ENCODE results near the gene IRS2. TPM values are rescaled to one million over a fixed set of nuclear protein-coding genes. Genes with fewer than 3 reads are reported as not detected.

IRS2 gene
- total RNA-seq, 1 donor from 2014 or later = 24.7 TPM

- no peak for DNase-seq (ENCODE audit: low spot score)
- intact Hi-C loops (cut with DNase I) = no loop called here
- ATAC-seq = no peak
These were observed 18.2 kb downstream of the IRS2 start for GRCh38 chr13:109768176-109768575.

GRCh38 chr13:109767023-109767422 lies 19.4 kb downstream of the IRS2 start:
- intact Hi-C loops (cut with DNase I) = no loop called here
- DNase-seq (ENCODE audit: low spot score) (no peak), ATAC-seq (no peak)

DNA sequence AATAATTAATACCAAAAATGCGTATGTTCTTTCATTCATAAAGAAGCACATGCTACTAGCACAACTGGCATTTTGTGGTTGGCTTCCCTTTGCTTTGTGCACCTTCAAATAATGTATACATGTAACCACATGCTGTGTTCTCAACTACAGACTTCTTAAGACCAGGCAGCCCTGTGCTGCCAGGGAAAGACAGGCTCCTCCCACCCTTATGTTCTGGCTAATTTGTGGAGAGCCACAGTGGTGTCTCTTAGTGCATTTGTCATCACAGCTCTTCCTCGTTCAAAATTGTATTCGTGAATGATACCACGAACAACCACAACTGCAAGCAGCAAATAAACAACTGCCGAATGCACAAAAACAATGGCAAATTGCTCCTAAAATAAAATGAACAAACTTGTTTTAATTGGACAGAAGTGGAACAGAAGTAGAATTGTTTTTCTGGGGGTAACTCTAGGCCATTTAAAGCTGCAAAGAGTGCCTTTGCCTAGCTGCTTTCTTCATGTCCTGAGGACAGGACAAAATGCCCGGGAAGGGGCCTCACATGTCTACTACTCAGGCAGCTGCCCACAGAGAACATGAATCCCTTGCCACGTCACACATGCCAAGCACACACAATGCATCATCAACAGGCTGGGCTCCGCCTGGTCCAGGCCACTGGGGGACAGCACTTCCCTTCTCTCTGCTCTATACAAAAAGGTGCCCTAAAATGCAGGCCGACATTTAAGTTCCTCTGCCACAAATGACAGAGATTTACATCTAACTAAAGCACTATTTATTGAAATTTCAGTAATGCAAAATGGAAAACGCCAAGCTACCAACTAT lies 21.7 kb downstream of the IRS2 start:
- ATAC-seq = peak; percentile 79
- intact Hi-C loops (cut with DNase I) = no loop called here
- no peak for DNase-seq (ENCODE audit: low spot score)

- ATAC-seq (no peak), DNase-seq (ENCODE audit: low spot score) (no peak)
- intact Hi-C loops (cut with DNase I) = no loop called here
These were observed 22.3 kb downstream of the IRS2 start for GRCh38 chr13:109764045-109764444.

- intact Hi-C loops (cut with DNase I) = no loop called here
- no peak for ATAC-seq
- DNase-seq (ENCODE audit: low spot score) = no peak
These were observed 23.6 kb downstream of the IRS2 start for GRCh38 chr13:109762791-109763190.

GRCh38 chr13:109761695-109762094 lies 24.7 kb downstream of the IRS2 start:
- DNase-seq (ENCODE audit: low spot score) (no peak), ATAC-seq (no peak)
- intact Hi-C loops (cut with DNase I) = no loop called here

DNA sequence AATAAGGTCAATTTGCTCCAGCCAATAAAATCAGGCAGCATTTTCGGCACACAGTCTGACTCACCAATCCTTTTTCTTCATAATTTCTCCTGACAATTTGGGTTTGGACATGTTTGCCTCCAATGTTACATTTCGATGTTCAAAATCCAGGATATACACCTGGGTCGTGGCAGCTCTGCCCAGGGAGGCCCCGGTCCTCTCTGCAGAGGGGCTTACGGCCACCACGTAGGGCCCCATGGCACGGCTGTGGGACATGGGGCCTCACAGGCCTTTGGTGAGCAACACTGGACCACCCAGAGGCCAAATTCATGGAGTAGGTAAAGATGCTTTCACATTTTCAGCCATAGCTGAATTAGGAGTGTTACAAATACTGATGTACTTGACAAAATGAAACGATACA lies 25.4 kb downstream of the IRS2 start:
- no peak for ATAC-seq
- no peak for DNase-seq (ENCODE audit: low spot score)
- intact Hi-C loops (cut with DNase I) = no loop called here

GRCh38 chr13:109760402-109760801 lies 26.0 kb downstream of the IRS2 start:
- intact Hi-C loops (cut with DNase I) = no loop called here
- ATAC-seq (no peak), DNase-seq (ENCODE audit: low spot score) (no peak)

DNA sequence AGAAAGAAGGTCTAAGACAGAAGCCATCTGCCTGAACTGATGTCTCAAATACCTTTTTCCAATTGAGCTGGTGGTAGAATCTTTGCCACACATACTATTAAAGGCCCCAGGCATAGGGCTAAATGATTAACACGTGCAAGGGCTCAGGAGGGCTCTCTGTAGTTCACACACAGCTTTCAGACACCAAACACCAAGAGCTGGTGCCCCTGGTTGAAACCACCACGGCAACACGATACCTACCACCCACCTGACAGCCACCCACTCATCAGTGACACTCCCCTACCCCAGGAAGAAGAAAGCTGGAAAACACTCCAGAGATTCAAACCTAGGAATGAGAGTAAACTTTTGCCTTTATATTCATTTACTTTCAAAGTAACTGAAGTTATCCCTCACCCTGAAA lies 26.8 kb downstream of the IRS2 start:
- DNase-seq (ENCODE audit: low spot score) (no peak), ATAC-seq (no peak)
- intact Hi-C loops (cut with DNase I) = loop anchor here (5.0 kb wide), 1 partner anchor 1358 kb away; the partner anchor contains the start of gene ARHGEF7

GRCh38 chr13:109758937-109759480 lies 27.4 kb downstream of the IRS2 start:
- DNase-seq (ENCODE audit: low spot score) (no peak), ATAC-seq (no peak)
- intact Hi-C loops (cut with DNase I) = loop anchor here (5.0 kb wide), 1 partner anchor 1358 kb away; the partner anchor contains the start of gene ARHGEF7

DNA sequence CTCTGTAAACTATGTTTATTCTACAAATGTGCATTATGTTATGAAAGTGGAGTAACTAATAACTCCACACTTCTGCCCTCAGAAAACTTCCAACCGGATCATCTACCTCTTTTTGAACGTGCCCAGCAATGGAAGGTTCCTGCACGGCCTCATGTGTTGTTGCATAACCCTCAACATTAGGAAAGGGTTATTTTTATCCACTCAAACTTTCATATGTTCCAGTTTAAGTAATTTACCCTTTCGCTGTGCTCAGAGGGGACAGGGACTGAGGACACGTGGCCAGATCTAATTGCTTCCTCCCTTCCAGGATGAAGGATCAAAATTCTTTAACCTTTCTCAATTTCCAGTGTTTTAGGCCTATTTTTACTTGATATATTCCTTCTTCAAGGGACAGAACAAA lies 29.6 kb downstream of the IRS2 start:
- no peak for DNase-seq (ENCODE audit: low spot score)
- ATAC-seq = peak; percentile 65
- intact Hi-C loops (cut with DNase I) = loop anchor here (5.0 kb wide), 1 partner anchor 1361 kb away; the partner anchor contains the start of gene ARHGEF7

DNA sequence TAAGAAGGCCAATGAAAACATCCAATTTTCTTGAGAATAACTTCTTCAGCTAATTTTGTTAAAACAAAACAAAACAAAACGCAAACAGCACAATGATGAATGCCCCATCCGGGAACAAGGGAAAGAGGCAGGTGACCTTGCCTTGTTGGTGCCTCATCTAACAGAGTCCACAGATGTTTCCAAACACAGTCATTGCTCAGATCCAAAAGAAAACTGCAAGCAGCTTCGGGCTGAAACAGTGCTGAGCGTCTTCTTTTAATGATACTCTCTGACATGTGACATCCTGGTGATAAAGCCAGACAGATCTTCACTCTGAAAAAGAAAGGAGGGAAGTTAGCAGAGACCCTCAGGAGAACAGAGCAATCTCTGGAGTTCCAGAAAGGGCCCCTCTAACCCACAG lies 30.4 kb downstream of the IRS2 start:
- DNase-seq (ENCODE audit: low spot score) (no peak), ATAC-seq (no peak)
- intact Hi-C loops (cut with DNase I) = loop anchor here (5.0 kb wide), 1 partner anchor 1361 kb away; the partner anchor contains the start of gene ARHGEF7

DNA sequence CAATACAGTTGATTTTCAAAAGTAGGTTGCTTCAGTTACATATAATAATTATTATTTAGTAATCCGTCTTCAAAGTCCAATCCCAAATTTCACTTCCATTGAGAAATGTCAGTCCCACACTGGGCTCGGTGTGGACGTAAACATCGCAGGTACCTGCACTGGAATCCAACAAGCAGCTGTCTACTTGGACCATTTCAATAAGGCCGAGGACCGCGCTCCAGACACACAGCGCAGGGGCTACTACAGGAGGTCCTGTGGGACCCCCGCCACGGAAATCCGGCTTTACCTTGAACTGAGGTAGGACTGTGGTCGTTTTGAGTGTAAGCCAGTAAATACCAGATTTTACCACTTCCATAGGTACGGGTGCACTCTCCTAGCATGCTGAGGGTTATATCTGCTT lies 30.8 kb downstream of the IRS2 start:
- no peak for DNase-seq (ENCODE audit: low spot score)
- no peak for ATAC-seq

DNA sequence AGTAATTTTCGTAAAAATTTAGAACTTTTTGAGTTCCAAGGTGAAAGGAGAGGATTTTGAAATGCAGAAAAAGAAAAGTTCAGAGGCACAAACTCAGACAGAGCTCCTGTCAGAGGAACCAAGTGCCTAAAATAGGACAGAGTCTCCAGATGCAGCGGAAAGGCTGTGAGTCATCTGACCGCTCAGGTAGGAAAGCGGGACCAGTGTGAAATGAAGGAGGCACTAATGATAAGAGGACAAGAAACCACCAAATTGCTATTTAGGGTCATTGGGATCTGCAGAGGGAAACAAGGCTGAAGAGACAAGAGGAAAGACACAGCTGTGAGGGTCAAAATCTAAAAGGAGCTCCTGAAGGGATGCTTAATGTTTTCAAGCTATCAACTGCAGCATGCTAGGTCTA lies 34.9 kb downstream of the IRS2 start:
- intact Hi-C loops (cut with DNase I) = no loop called here
- ATAC-seq = no peak

More for the DNA sequence above, 30.8 kb downstream of the IRS2 start:
- intact Hi-C loops (cut with DNase I) = loop anchor here (5.0 kb wide), 1 partner anchor 1362 kb away; the partner anchor contains the start of gene ARHGEF7

GRCh38 chr13:109750221-109750775 lies 36.1 kb downstream of the IRS2 start:
- intact Hi-C loops (cut with DNase I) = no loop called here
- ATAC-seq (no peak), DNase-seq (ENCODE audit: low spot score) (no peak)

More for the DNA sequence above, 34.9 kb downstream of the IRS2 start:
- no peak for DNase-seq (ENCODE audit: low spot score)

GRCh38 chr13:109749365-109749764 lies 37.0 kb downstream of the IRS2 start:
- intact Hi-C loops (cut with DNase I) = no loop called here
- ATAC-seq (no peak), DNase-seq (ENCODE audit: low spot score) (no peak)

- DNase-seq (ENCODE audit: low spot score) (no peak), ATAC-seq (no peak)
- intact Hi-C loops (cut with DNase I) = no loop called here
These were observed 37.7 kb downstream of the IRS2 start for GRCh38 chr13:109748677-109749076.

DNA sequence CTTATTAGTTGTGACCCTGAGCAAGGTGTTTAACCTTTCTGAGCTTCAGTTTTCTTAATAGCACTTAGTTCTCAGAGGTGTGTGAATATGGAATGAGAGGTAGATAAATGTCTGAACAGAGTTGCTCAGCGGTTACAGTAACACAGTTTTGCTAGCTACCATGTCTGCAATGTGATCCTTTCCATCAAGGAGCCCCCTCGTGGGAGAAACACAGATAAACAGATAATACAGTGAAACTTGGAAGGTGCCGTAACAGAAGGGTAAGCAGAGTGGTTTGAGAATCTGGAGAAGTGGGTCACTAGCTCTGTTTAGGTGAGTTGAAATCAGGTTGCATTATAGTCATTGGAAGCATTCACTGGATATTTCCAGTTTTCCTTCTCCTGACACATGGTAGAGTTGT lies 38.9 kb downstream of the IRS2 start:
- ATAC-seq (no peak), DNase-seq (ENCODE audit: low spot score) (no peak)
- intact Hi-C loops (cut with DNase I) = no loop called here

- intact Hi-C loops (cut with DNase I) = no loop called here
- DNase-seq (ENCODE audit: low spot score) (no peak), ATAC-seq (no peak)
These were observed 40.0 kb downstream of the IRS2 start for GRCh38 chr13:109746364-109746763.

GRCh38 chr13:109745702-109746101 lies 40.7 kb downstream of the IRS2 start:
- intact Hi-C loops (cut with DNase I) = no loop called here
- no peak for DNase-seq (ENCODE audit: low spot score)
- ATAC-seq = no peak
